ENCODE results near the gene PLXDC2.

The PLXDC2 gene

DNA sequence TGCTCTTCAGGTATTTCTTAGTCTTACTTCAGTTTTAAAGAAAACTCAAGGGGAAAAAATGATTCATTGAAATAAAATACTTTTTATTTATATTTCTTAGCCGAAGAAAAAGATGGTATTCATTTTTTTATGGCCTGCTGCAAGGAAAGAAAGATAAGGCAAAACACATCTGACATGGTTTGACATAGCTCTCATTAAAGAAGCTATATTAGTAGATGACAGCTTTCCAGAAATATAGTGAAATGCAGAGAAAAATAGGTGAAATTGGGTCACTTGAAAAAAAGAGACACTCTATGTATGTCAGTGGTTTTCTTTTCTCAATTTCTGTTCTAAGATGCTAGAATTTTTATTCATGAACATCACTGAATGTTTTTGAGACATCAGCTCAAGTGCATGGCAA is 438.3 kb downstream of the PLXDC2 start:
- Histone ChIP-seq H3K9me3 (ENCODE audit: insufficient read depth, low read depth, low read length) (no peaks in the 10 kb centered on the region), H2AFZ (ENCODE audit: low read length) (no peak overlapping the region), H3F3A (ENCODE audit: low read depth) (no peaks in the 10 kb centered on the region), H3K36me3 (ENCODE audit: insufficient read depth, low read length) (no peaks in the 10 kb centered on the region), H3K4me2 (ENCODE audit: low read depth, low read length, poor library complexity, severe bottlenecking) (no peak overlapping the region), H3K4me3 (ENCODE audit: low read length, poor library complexity, severe bottlenecking) (no peak overlapping the region), H3K79me2 (ENCODE audit: insufficient read depth, low read length) (no peaks in the 10 kb centered on the region), H3K9ac (ENCODE audit: low read depth, low read length, poor library complexity, severe bottlenecking) (no peak overlapping the region), H3K9me2 (replicated peaks; ENCODE audit: low read depth, low read length) (no peaks in the 10 kb centered on the region), H3K4me1 (ENCODE audit: insufficient read depth, low read length, poor library complexity, severe bottlenecking) (no peaks in the 10 kb centered on the region), H3K27me3 (ENCODE audit: insufficient read depth, low read length, poor library complexity, severe bottlenecking) (no peaks in the 10 kb centered on the region), H4K20me1 (ENCODE audit: insufficient read depth, low read length, poor library complexity, severe bottlenecking) (no peaks in the 10 kb centered on the region)
- TF ChIP-seq EZH2phosphoT487 (IDR thresholded peaks at IDR 0.05; ENCODE audit: borderline replicate concordance) = no peak
- TF ChIP-seq, protein P1, sequence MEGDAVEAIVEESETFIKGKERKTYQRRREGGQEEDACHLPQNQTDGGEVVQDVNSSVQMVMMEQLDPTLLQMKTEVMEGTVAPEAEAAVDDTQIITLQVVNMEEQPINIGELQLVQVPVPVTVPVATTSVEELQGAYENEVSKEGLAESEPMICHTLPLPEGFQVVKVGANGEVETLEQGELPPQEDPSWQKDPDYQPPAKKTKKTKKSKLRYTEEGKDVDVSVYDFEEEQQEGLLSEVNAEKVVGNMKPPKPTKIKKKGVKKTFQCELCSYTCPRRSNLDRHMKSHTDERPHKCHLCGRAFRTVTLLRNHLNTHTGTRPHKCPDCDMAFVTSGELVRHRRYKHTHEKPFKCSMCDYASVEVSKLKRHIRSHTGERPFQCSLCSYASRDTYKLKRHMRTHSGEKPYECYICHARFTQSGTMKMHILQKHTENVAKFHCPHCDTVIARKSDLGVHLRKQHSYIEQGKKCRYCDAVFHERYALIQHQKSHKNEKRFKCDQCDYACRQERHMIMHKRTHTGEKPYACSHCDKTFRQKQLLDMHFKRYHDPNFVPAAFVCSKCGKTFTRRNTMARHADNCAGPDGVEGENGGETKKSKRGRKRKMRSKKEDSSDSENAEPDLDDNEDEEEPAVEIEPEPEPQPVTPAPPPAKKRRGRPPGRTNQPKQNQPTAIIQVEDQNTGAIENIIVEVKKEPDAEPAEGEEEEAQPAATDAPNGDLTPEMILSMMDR (conservative IDR thresholded peaks at IDR 0.05; ENCODE audit: low read length) = no peak

- H3K4me3 ChIP-seq (ENCODE audit: low read length, poor library complexity, severe bottlenecking) = no peak overlapping the region
- no peak overlapping the region for H3K9ac ChIP-seq (ENCODE audit: low read depth, low read length, poor library complexity, severe bottlenecking)
- no peaks in the 10 kb centered on the region for H3K9me2 ChIP-seq (replicated peaks; ENCODE audit: low read depth, low read length)
- H3K27me3 ChIP-seq (ENCODE audit: insufficient read depth, low read length, poor library complexity, severe bottlenecking) = no peaks in the 10 kb centered on the region
- no peak overlapping the region for H2AFZ ChIP-seq (ENCODE audit: low read length)
- H3F3A ChIP-seq (ENCODE audit: low read depth) = no peaks in the 10 kb centered on the region
- no peaks in the 10 kb centered on the region for H3K9me3 ChIP-seq (ENCODE audit: insufficient read depth, low read depth, low read length)
- no peaks in the 10 kb centered on the region for H3K4me1 ChIP-seq (ENCODE audit: insufficient read depth, low read length, poor library complexity, severe bottlenecking)
- no peaks in the 10 kb centered on the region for H3K79me2 ChIP-seq (ENCODE audit: insufficient read depth, low read length)
- no peak overlapping the region for H3K4me2 ChIP-seq (ENCODE audit: low read depth, low read length, poor library complexity, severe bottlenecking)
- H4K20me1 ChIP-seq (ENCODE audit: insufficient read depth, low read length, poor library complexity, severe bottlenecking) = no peaks in the 10 kb centered on the region
- H3K36me3 ChIP-seq (ENCODE audit: insufficient read depth, low read length) = no peaks in the 10 kb centered on the region
- TF ChIP-seq, protein P1 (conservative IDR thresholded peaks at IDR 0.05; ENCODE audit: low read length) = no peak
- TF ChIP-seq EZH2phosphoT487 (IDR thresholded peaks at IDR 0.05; ENCODE audit: borderline replicate concordance) = no peak
Measured at GRCh38 chr10:20256969-20257368, 440.7 kb downstream of the PLXDC2 start.

GRCh38 chr10:20257422-20257821 is 441.2 kb downstream of the PLXDC2 start:
- no peaks in the 10 kb centered on the region for H3F3A ChIP-seq (ENCODE audit: low read depth)
- H3K4me1 ChIP-seq (ENCODE audit: insufficient read depth, low read length, poor library complexity, severe bottlenecking) = no peaks in the 10 kb centered on the region
- TF ChIP-seq, protein P1 (conservative IDR thresholded peaks at IDR 0.05; ENCODE audit: low read length) = no peak
- no peak for TF ChIP-seq EZH2phosphoT487 (IDR thresholded peaks at IDR 0.05; ENCODE audit: borderline replicate concordance)
- H3K9ac ChIP-seq (ENCODE audit: low read depth, low read length, poor library complexity, severe bottlenecking) = no peak overlapping the region
- H3K27me3 ChIP-seq (ENCODE audit: insufficient read depth, low read length, poor library complexity, severe bottlenecking) = no peaks in the 10 kb centered on the region
- no peaks in the 10 kb centered on the region for H3K36me3 ChIP-seq (ENCODE audit: insufficient read depth, low read length)
- no peak overlapping the region for H3K4me2 ChIP-seq (ENCODE audit: low read depth, low read length, poor library complexity, severe bottlenecking)
- H2AFZ ChIP-seq (ENCODE audit: low read length) = no peak overlapping the region
- no peaks in the 10 kb centered on the region for H3K79me2 ChIP-seq (ENCODE audit: insufficient read depth, low read length)
- no peak overlapping the region for H3K4me3 ChIP-seq (ENCODE audit: low read length, poor library complexity, severe bottlenecking)
- no peaks in the 10 kb centered on the region for H3K9me3 ChIP-seq (ENCODE audit: insufficient read depth, low read depth, low read length)
- H3K9me2 ChIP-seq (replicated peaks; ENCODE audit: low read depth, low read length) = no peaks in the 10 kb centered on the region
- no peaks in the 10 kb centered on the region for H4K20me1 ChIP-seq (ENCODE audit: insufficient read depth, low read length, poor library complexity, severe bottlenecking)

Data from Loucy (cell line).